Measurements from ENCODE around the gene BMAL1.

The BMAL1 gene

GRCh38 chr11:13279487-13279834, 1.9 kb downstream of the BMAL1 start:
- H3K4me3 Mint-ChIP-seq = peak overlapping the region; percentile 97
- DNase-seq (ENCODE audit: low spot score in 2 of 2) = no peak
- H3K4me1 Mint-ChIP-seq = peaks cover 70% of the 10 kb centered on the region
- no peaks in the 10 kb centered on the region for H3K9me3 Mint-ChIP-seq
- H3K27ac Mint-ChIP-seq = peak overlapping the region; percentile 94
- ATAC-seq = no peak
- H3K36me3 Mint-ChIP-seq = peaks cover 36% of the 10 kb centered on the region

DNA sequence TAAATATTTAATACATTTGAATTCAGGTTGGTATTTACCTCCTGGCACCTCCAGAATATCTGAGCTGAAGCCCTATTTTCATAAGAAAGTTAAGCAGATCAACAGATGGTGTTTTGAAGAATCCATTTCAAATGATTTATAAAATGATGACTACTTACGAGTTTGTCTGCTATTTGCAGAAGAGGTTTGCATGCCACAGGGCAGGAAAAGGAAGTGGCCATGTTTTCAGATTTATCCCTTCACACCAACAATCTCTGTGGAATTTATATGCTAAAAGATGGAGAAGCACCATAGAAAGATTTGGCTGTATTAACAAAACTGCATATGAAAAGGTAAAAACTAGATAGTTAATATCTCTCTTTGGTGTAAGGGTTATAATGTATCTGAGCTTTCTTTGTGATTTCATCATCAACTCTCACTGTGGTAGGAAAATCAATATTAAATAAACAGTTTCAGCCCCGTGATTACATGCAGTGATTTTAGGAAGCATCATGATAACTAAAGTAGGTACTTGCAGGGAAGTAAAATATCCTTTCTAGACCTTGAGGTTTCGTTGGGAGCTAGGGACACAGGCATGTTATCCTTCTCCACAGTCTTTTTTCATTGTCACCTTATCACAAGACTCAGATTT, 2.6 kb downstream of the BMAL1 start:
- DNase-seq (ENCODE audit: low spot score in 2 of 2) = no peak
- ATAC-seq = no peak
- no peaks in the 10 kb centered on the region for H3K9me3 Mint-ChIP-seq
- peak overlapping the region; percentile 86 for H3K27ac Mint-ChIP-seq
- H3K4me3 Mint-ChIP-seq = peak overlapping the region; percentile 97
- peaks cover 43% of the 10 kb centered on the region for H3K36me3 Mint-ChIP-seq
- H3K4me1 Mint-ChIP-seq = peaks cover 78% of the 10 kb centered on the region

DNA sequence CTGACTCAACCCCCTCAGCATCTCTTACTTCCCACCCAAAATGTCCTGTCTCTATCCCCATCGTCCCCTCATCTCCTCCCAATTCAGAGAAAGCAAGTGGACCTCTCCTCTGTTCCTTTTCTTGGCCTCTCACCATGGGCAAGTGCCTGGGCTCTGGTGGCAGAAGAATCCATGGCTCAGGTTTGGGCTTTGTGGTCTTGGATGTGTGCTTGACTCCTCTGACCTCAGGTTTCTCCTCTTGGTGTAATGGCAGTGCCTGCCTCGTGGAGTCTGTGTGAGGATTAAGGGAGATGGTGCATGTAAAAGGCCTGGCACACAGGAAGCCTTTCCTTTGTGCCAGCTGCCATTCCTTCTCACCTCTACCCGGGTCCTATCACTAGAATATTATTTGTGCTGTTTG, 3.2 kb downstream of the BMAL1 start:
- no peak for ATAC-seq
- H3K9me3 Mint-ChIP-seq = no peaks in the 10 kb centered on the region
- peaks cover 47% of the 10 kb centered on the region for H3K36me3 Mint-ChIP-seq
- DNase-seq (ENCODE audit: low spot score in 2 of 2) = no peak
- peaks cover 78% of the 10 kb centered on the region for H3K4me1 Mint-ChIP-seq
- peak overlapping the region; percentile 86 for H3K27ac Mint-ChIP-seq
- peak overlapping the region; percentile 97 for H3K4me3 Mint-ChIP-seq

- no peak overlapping the region for H3K4me3 Mint-ChIP-seq
- H3K9me3 Mint-ChIP-seq = no peaks in the 10 kb centered on the region
- no peak for DNase-seq (ENCODE audit: low spot score in 2 of 2)
- peaks cover 32% of the 10 kb centered on the region for H3K36me3 Mint-ChIP-seq
- peaks cover 89% of the 10 kb centered on the region for H3K4me1 Mint-ChIP-seq
- no peak overlapping the region for H3K27ac Mint-ChIP-seq
- ATAC-seq = no peak
These were observed 6.0 kb downstream of the BMAL1 start for GRCh38 chr11:13283636-13284035.

DNA sequence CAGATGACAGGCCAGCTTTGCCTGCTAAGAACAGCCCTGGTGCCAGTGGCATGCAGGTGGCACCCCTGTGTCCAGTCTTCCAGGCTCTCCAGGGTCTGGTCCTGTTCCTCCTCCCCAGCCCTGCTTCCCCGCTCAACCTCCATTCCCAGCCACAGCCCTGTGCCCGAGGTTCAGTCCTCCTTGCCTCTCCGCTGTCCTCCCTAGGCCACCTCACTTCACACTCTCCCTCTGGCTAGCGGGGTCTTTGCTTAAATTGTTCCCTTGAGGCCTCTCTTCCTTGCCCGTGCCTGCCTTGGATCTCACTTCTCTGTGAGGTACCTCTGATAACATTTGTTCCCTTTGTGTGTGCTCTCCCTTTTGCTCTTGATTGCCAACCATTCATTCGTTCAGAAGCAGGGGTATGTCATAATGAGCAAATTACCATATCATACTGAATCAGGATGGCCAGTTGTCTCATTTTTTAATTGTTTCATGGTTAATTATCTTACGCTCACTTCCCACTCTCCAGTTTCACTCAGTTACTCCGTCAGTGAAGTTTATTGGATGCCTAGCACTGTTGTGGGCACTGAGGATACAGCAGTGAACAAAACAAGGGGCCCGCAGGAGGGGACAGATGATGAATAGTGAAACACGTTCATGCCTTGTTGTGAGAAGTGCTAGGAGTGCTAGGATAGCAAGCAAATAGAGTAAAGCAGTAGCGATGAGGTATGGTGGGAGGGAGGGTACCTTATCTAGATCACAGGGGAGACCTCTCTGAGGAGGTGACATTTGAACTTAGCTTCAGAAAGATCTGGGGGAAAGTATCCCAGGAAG, 7.4 kb downstream of the BMAL1 start:
- peak; percentile 83 for ATAC-seq
- DNase-seq (ENCODE audit: low spot score in 2 of 2) = peak in 1 of 2 donors; percentile 69
- H3K4me1 Mint-ChIP-seq = peaks cover 92% of the 10 kb centered on the region
- H3K27ac Mint-ChIP-seq = peak overlapping the region; percentile 94
- peaks cover 31% of the 10 kb centered on the region for H3K36me3 Mint-ChIP-seq
- peak overlapping the region; percentile 69 for H3K4me3 Mint-ChIP-seq
- H3K9me3 Mint-ChIP-seq = no peaks in the 10 kb centered on the region

- Mint-ChIP-seq H3K4me3 (peak overlapping the region; percentile 71), H3K9me3 (no peaks in the 10 kb centered on the region), H3K4me1 (peaks cover 90% of the 10 kb centered on the region), H3K27ac (peak overlapping the region; percentile 95), H3K36me3 (peaks cover 26% of the 10 kb centered on the region)
- ATAC-seq (no peak), DNase-seq (ENCODE audit: low spot score in 2 of 2) (no peak)
These were observed 8.8 kb downstream of the BMAL1 start for GRCh38 chr11:13286279-13286821.

GRCh38 chr11:13287036-13287435, 9.4 kb downstream of the BMAL1 start:
- Mint-ChIP-seq H3K36me3 (peaks cover 22% of the 10 kb centered on the region), H3K4me1 (peaks cover 86% of the 10 kb centered on the region), H3K27ac (peak overlapping the region; percentile 95), H3K9me3 (no peaks in the 10 kb centered on the region), H3K4me3 (peak overlapping the region; percentile 71)
- DNase-seq (ENCODE audit: low spot score in 2 of 2) (peak in 1 of 2 donors; percentile 68), ATAC-seq (peak; percentile 88)

DNA sequence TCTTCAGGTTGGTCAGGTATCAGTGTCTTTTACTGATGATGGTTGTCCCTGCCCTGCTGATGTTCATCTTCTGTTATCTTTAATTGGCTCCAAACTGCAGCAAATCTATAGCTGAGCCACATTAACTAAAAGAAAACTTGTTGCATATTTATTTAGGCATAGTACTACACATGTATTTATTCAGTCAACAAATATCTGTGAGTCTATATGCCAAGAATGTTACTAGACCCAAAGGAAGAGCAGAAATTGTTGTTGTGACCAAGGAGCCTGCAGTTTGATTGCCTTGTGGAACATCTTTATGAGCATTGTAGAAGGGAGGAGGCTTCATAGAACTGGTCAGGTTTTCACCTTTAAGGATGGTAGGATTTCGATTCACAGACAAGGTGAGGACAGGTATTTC, 10.1 kb downstream of the BMAL1 start:
- Mint-ChIP-seq H3K27ac (peak overlapping the region; percentile 95), H3K4me3 (peak overlapping the region; percentile 71), H3K4me1 (peaks cover 82% of the 10 kb centered on the region), H3K9me3 (no peaks in the 10 kb centered on the region), H3K36me3 (peaks cover 17% of the 10 kb centered on the region)
- no peak for DNase-seq (ENCODE audit: low spot score in 2 of 2)
- ATAC-seq = no peak

GRCh38 chr11:13288375-13289029, 10.9 kb downstream of the BMAL1 start:
- peak overlapping the region; percentile 95 for H3K27ac Mint-ChIP-seq
- H3K4me3 Mint-ChIP-seq = peak overlapping the region; percentile 71
- ATAC-seq (peak; percentile 70), DNase-seq (ENCODE audit: low spot score in 2 of 2) (no peak)
- peaks cover 82% of the 10 kb centered on the region for H3K4me1 Mint-ChIP-seq
- peaks cover 17% of the 10 kb centered on the region for H3K36me3 Mint-ChIP-seq
- H3K9me3 Mint-ChIP-seq = no peaks in the 10 kb centered on the region

- peaks cover 80% of the 10 kb centered on the region for H3K4me1 Mint-ChIP-seq
- H3K36me3 Mint-ChIP-seq = peaks cover 17% of the 10 kb centered on the region
- H3K4me3 Mint-ChIP-seq = peak overlapping the region; percentile 71
- peak overlapping the region; percentile 95 for H3K27ac Mint-ChIP-seq
- no peaks in the 10 kb centered on the region for H3K9me3 Mint-ChIP-seq
- ATAC-seq (no peak), DNase-seq (ENCODE audit: low spot score in 2 of 2) (no peak)
These were observed 11.5 kb downstream of the BMAL1 start for GRCh38 chr11:13289081-13289480.

DNA sequence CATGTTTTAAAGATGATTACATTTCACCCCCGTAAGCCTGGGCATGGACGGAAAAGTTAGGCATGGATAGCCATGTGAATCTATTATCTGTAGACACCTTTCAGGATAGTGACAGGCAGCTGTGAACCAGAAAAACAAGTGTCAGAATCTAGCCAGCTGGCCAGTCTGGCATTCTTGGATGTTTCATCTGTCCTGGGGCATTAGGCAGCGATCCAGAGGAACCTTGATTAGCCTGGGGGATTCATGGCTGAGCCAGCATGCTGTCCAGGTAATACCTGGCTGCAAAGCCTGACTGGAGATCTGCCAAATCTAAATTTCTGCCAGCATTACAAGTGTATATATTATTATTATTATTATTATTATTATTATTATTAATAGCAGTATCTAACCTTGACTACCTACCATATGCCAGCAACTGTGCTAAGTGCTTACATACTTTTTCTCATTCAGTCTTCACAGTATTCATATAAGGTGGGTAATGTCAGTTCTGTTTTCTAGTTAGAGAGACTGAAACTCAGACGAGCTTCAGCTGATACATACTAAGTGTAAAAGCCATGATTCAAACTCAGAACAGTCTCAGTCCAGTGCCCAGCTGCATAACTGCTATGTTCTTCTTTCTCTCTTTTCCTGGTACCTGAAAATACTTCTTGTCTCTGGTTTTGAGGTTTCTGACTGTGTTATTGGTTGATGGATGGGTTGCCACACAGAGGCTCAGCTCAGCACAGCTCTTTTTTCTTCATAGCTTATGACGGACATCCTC, 12.8 kb downstream of the BMAL1 start:
- no peaks in the 10 kb centered on the region for H3K9me3 Mint-ChIP-seq
- H3K36me3 Mint-ChIP-seq = peaks cover 7% of the 10 kb centered on the region
- H3K27ac Mint-ChIP-seq = peak overlapping the region; percentile 71
- ATAC-seq = peak; percentile 5
- DNase-seq (ENCODE audit: low spot score in 2 of 2) = no peak
- H3K4me1 Mint-ChIP-seq = peaks cover 69% of the 10 kb centered on the region
- H3K4me3 Mint-ChIP-seq = peak overlapping the region; percentile 6

- peak overlapping the region; percentile 6 for H3K4me3 Mint-ChIP-seq
These were observed 13.8 kb downstream of the BMAL1 start for GRCh38 chr11:13291361-13291760.

DNA sequence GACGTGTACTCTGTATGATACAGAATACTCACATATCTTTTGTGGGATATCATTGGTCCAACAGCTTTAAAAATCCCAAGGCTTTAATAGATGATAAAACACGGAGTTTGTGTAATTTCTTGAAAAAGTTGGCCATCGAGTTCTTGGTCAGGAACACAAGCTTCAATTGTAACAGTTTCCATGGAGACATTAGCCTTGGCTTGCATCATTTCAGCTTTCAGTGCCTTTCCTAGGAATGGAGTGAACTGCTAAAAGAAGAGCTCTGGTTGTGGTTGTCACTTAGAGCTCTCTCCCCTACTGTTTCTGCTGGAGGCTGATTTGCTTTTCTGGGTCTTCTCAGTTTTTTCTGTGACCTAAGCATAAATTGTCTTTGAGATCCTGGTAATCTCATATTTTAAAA, 14.2 kb downstream of the BMAL1 start:
- ATAC-seq (no peak), DNase-seq (ENCODE audit: low spot score in 2 of 2) (no peak)
- no peaks in the 10 kb centered on the region for H3K9me3 Mint-ChIP-seq
- peaks cover 5% of the 10 kb centered on the region for H3K36me3 Mint-ChIP-seq
- no peak overlapping the region for H3K27ac Mint-ChIP-seq
- H3K4me1 Mint-ChIP-seq = peaks cover 59% of the 10 kb centered on the region
- H3K4me3 Mint-ChIP-seq = no peak overlapping the region

More at GRCh38 chr11:13291361-13291760, 13.8 kb downstream of the BMAL1 start:
- Mint-ChIP-seq H3K36me3 (peaks cover 5% of the 10 kb centered on the region), H3K27ac (peak overlapping the region; percentile 71), H3K9me3 (no peaks in the 10 kb centered on the region), H3K4me1 (peaks cover 64% of the 10 kb centered on the region)
- ATAC-seq = no peak
- no peak for DNase-seq (ENCODE audit: low spot score in 2 of 2)

DNA sequence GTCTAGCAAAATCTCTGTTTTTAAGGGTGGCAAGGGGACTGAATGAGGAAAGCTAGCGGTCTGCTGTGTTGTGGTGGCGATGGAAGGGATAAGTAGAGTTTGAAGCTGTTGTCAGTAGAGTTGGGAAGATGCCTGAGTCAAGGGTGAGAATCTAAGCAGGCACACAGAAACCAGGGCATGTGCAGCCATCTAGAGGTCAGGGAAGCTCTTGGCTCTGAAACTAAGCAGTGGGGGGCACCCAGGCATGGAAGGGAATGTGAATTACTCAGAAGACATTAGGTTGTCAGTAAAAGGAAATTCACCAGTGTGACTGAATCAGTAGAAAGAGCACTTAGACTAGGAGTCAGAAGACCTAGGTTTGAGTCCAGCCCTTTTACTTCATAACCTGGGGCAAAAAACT, 15.4 kb downstream of the BMAL1 start:
- peaks cover 48% of the 10 kb centered on the region for H3K4me1 Mint-ChIP-seq
- H3K36me3 Mint-ChIP-seq = peaks cover 5% of the 10 kb centered on the region
- H3K4me3 Mint-ChIP-seq = no peak overlapping the region
- DNase-seq (ENCODE audit: low spot score in 2 of 2) (no peak), ATAC-seq (no peak)
- H3K9me3 Mint-ChIP-seq = no peaks in the 10 kb centered on the region
- peak overlapping the region; percentile 3 for H3K27ac Mint-ChIP-seq

DNA sequence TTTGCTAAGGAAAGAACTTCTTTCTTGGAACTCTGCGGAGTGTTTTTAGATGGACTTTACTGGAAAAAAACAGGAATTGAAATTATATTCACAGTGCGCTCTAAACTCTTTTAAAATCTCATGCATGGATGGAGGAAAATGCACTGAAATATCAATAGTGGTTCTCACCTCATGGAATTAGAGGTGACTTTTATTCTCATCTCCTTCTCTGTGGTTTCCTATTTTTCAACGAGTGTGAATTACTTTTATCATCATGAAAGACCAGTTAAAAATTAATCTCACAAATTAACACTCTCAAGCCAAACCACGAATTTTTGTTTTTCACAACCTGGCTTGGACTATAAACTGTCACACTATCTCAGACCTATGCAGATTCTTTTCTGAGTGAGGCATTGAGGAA, 16.6 kb downstream of the BMAL1 start:
- Mint-ChIP-seq H3K9me3 (no peaks in the 10 kb centered on the region), H3K36me3 (peaks cover 9% of the 10 kb centered on the region), H3K27ac (peak overlapping the region; percentile 85), H3K4me3 (no peak overlapping the region), H3K4me1 (peaks cover 35% of the 10 kb centered on the region)
- DNase-seq (ENCODE audit: low spot score in 2 of 2) = no peak
- ATAC-seq = no peak

All from stimulated activated effector memory CD8-positive, alpha-beta T cell treated with anti-CD3 and anti-CD28 coated beads, Interleukin-12 subunit alpha, Interleukin-12 subunit beta, amount 100 ng/mL, for 72 hours (primary cell).